Thymus (tissue), 11 donors: ENCODE data around the gene NDUFA1. TPM values are rescaled to one million over a fixed set of nuclear protein-coding genes. Genes with fewer than 3 reads are reported as not detected.
A peak's percentile ranks its signal among the peaks of the same experiment; 100 is the strongest.
"Not testable (repeated sequence)": the region's sequence is repeated elsewhere in the genome, so short reads cannot be mapped to it uniquely, and the experiment has no call there.

Experiments
- DNase-seq, 9 donors: peaks; one replicate each; pipeline ENCODE4 v3.0.0-alpha.2; 2013; ENCODE audit warnings: low spot score in 9 of 9, low read depth in 6 of 9, missing footprints in 1 of 9
- H3K27ac ChIP-seq, 2 donors: one replicate each; pipeline ENCODE4 v1.5.1; 2013; ENCODE audit warnings: control low read depth in 1 of 2, low read depth in 1 of 2, low read length in 1 of 2, mild to moderate bottlenecking in 1 of 2, moderate library complexity in 1 of 2
- H3K27me3 ChIP-seq, 2 donors: one replicate each; pipeline ENCODE4 v1.5.1; 2013; ENCODE audit warnings: low read length in 1 of 2; ENCODE audit not compliant: control insufficient read depth in 2 of 2, insufficient read depth in 1 of 2
- H3K36me3 ChIP-seq, 2 donors: one replicate each; pipeline ENCODE4 v1.5.1; 2013; ENCODE audit warnings: low read length in 1 of 2, mild to moderate bottlenecking in 1 of 2, moderate library complexity in 1 of 2; ENCODE audit not compliant: control insufficient read depth in 2 of 2, insufficient read depth in 2 of 2
- H3K4me1 ChIP-seq, 2 donors: one replicate each; pipeline ENCODE4 v1.5.1; 2013; ENCODE audit warnings: low read length in 2 of 2; ENCODE audit not compliant: control insufficient read depth in 2 of 2, insufficient read depth in 2 of 2
- H3K4me3 ChIP-seq, 2 donors: one replicate each; pipeline ENCODE4 v1.5.1; 2013; ENCODE audit warnings: low read length in 2 of 2, control low read depth in 1 of 2, mild to moderate bottlenecking in 1 of 2
- H3K9me3 ChIP-seq, 2 donors: one replicate each; pipeline ENCODE4 v1.5.1; 2013; ENCODE audit warnings: low read length in 1 of 2, mild to moderate bottlenecking in 1 of 2; ENCODE audit not compliant: control insufficient read depth in 2 of 2, insufficient read depth in 1 of 2
- WGBS: extraction: QIAGEN DNeasy Blood & Tissue Kit; methylation state at CpG from one replicate; pipeline ENCODE4 v1.1.7; 2013; 5-methylcytosine and 5-hydroxymethylcytosine counted together
- polyA plus RNA-seq: library from polyadenylated mRNA; stranded (reverse); fragments of 200-250 nt; gene quantifications from one replicate; pipeline ENCODE4 v1.2.3, GENCODE V29; 2013
- total RNA-seq: library from RNA; stranded (reverse); fragments of 120-200 nt; gene quantifications from one replicate; pipeline ENCODE4 v1.2.4, GENCODE V29; 2013
- donor health status: healthy.

NDUFA1 gene
- total and polyA plus RNA-seq, 2 donors = 120 to 208 TPM

DNA sequence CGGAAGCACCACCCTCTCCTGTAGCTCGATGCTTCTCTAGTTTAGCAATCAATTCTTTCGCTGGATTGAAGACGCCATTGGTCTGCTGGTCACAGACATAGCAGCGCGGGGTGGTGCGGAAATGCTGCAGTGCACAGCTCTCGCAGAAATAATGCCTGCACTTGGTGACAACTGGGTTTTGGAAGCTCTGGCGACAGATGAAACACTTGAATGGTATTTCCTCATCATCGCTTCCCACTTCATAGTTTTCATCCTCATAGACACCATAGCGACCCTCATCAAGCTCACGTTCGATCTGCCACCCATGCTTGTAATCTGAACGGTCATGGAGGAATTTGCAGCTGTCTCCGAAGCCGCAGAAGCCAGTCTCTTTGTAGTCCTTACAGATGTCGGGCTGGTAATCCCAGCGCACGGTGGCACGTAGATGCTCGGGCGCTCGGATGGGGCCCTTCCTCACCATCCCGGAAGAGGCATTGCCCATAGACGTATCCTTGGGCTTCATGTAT, 953 bp upstream of the NDUFA1 start:
- Histone ChIP-seq H3K9me3 (peaks cover 0 to 2% of the 10 kb centered on the region in 2 donors), H3K27me3 (no peaks in the 10 kb centered on the region), H3K4me3 (peak overlapping the region; percentile 74 to 78), H3K36me3 (peaks cover 0 to under 1% of the 10 kb centered on the region in 2 donors), H3K27ac (peak overlapping the region; percentile 97 to 98), H3K4me1 (peaks cover 3 to 4% of the 10 kb centered on the region in 2 donors)
- peak in 5 of 9 donors; percentile 11 to 62 (median 23) for DNase-seq
- WGBS = under 1% methylated on average over 25 of the region's 25 CpGs

DNA sequence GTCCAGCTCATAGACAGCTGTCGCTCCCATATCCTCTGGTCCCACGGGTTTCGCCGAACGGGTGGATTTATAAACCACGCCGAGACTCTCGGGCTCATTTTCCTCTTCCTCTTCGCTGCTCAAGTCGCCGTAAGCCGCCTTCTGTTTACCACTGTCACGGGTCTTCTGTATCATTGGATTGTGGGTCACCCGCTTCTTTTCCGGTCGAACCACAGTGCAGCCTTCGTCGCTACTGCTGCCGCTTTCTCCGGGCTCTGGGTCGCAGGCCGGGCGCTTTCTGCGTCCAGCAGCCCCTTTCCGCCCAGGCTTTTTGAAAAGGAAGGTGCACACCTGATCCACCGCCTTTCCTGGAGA, 410 bp upstream of the NDUFA1 start:
- DNase-seq = peak in 3 of 9 donors; percentile 31 to 36 (median 35)
- Histone ChIP-seq H3K27ac (peak overlapping the region; percentile 97 to 98), H3K4me1 (peaks cover 3 to 4% of the 10 kb centered on the region in 2 donors), H3K27me3 (no peaks in the 10 kb centered on the region), H3K4me3 (peak overlapping the region; percentile 74 to 78), H3K36me3 (peaks cover 0 to 5% of the 10 kb centered on the region in 2 donors), H3K9me3 (peaks cover 0 to 2% of the 10 kb centered on the region in 2 donors)
- WGBS = under 1% methylated on average over 26 of the region's 26 CpGs

DNA sequence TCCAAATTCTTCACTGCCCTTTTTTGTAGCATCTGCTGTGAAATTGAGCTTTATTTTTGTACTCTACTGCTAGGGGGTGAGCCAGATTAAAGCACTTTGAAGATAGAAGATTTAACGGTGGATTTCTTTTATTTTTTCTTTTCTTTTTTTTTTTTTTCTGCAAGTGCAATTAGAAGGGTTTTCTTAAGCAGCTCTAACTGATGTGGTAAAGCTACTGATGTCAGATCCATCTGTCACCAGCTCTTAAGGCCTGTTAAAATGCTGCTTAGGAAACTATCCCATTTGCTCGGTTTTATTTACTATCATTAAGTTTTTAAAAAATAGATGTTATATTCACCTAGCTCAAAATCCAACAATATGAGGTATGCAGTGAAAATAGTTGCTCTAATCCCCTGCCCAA, 7.1 kb downstream of the NDUFA1 start:
- Histone ChIP-seq H3K36me3 (peaks cover 0 to 5% of the 10 kb centered on the region in 2 donors), H3K27me3 (no peaks in the 10 kb centered on the region), H3K4me3 (no peak overlapping the region), H3K9me3 (no peaks in the 10 kb centered on the region), H3K27ac (no peak overlapping the region), H3K4me1 (peaks cover 0 to 9% of the 10 kb centered on the region in 2 donors)
- DNase-seq = peak in 1 of 9 donors; percentile 8
- WGBS = 14% methylated on average over 2 of the region's 2 CpGs

DNA sequence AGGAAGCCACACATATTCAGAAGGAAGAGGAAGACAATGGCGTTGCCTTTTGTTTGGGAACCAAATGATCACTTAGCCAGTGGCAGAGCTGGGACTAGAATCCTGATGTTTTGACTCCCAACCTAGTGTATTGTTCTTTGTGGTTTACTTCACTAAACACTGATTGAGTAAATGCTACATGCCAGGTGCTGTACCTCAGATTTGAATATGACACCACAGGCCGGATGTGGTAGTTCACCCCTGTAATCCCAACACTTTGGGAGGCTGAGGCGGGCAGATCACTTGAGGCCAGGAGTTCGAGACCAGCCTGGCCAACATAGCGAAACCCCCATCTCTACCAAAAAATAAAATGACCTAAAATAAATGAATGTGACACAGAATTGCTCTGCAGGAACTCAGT, 8.4 kb downstream of the NDUFA1 start:
- Histone ChIP-seq H3K27ac (no peak overlapping the region), H3K4me3 (no peak overlapping the region), H3K27me3 (no peaks in the 10 kb centered on the region), H3K4me1 (peaks cover 0 to 9% of the 10 kb centered on the region in 2 donors), H3K9me3 (no peaks in the 10 kb centered on the region), H3K36me3 (peaks cover 0 to 5% of the 10 kb centered on the region in 2 donors)
- no peak for DNase-seq
- WGBS = 90% methylated on average over 5 of the region's 5 CpGs

DNA sequence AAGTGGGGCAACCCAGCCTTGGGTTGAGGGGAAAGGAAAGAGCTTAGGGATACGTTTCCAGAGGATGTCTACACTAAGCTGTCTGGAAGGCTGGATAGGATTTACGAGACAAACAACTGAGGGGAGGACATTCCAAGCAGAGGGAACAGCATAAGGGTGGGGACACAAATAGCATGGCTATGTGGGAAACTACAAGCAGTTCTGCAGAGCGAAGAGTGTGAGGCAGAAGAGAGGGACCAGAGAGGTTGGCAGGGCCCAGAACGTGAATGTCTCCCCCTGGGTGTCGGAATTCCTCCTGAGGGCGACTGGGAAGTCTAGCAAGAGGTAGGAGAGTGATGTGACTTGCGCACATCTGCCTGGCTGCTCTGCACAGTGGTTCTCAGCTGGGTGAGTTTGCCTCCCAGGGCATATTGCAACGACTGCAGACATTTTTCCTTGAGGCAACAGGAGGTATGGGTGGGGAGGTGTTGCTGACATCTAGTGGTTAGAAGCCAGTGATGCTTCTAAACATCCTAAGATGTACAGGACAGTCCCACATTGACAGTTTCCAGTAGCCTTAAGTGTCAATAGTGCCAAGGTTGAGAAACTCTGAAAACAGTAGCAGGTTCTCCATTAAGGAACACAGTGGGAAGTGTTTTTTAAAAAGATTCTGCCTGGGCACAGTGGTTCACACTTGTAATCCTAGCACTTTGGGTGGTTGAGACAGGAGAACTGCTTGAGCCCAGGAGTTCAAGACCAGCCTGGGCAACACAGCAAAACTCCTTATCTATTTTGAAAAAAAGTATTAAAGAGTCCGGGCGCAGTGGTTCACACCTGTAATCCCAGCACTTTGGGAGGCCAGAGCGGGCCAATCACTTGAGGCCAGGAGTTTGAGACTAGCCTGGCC, 9.2 kb downstream of the NDUFA1 start:
- H3K36me3 ChIP-seq = peaks cover 0 to 4% of the 10 kb centered on the region in 2 donors
- 85% methylated on average over 11 of the region's 11 CpGs for WGBS
- peak in 6 of 9 donors; percentile 11 to 72 (median 38) for DNase-seq
- peaks cover 0 to 9% of the 10 kb centered on the region in 2 donors for H3K4me1 ChIP-seq
- H3K9me3 ChIP-seq = no peaks in the 10 kb centered on the region
- H3K27ac ChIP-seq = no peak overlapping the region
- H3K4me3 ChIP-seq = no peak overlapping the region
- no peaks in the 10 kb centered on the region for H3K27me3 ChIP-seq

DNA sequence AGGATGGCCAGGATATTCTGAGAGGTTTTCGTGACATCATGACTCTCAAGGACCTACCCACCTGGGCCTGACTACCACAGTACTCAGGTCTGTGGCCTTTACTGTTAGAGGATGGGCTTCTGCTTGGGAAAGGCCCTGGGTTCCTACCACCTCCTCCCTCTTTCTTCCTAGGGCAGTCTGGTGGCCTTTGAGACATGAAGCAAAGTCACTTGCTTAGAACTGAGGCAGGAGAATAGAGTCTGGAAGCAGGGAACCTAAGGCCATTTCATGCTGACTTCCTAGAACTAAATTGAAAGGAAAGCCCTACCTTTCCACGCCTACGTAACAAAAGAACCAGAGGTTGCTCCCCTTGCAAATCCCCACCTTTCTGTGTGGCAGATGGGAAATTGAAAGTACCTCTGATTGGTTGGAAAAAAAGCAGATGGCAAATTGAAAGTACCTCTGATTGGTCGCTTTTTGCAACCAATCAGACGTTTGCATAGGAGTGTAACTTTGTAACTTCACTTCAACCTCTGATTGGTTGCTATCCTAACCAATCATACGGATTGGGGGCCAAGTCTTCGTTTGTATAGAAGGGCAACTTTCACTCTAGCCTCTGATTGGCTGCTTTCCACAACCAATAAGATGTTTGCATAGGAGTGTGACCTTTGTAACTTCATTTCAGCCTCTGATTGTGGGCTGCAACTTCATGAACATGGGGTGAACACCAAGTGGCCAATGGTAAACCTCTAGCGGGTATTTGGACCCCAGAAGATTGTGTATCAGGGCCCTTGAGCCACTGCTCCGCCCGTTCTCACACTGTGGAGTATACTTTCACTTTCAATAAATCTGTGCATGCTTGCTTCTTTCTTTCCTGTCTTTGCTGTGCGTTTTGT, 14.2 kb downstream of the NDUFA1 start:
- Histone ChIP-seq H3K27ac (no peak overlapping the region), H3K36me3 (no peaks in the 10 kb centered on the region), H3K9me3 (peaks cover 0 to 3% of the 10 kb centered on the region in 2 donors), H3K4me3 (no peak overlapping the region), H3K27me3 (peaks cover 0 to 20% of the 10 kb centered on the region in 2 donors), H3K4me1 (no peaks in the 10 kb centered on the region)
- no peak for DNase-seq
- WGBS = 92% methylated on average over 11 of the region's 11 CpGs

DNA sequence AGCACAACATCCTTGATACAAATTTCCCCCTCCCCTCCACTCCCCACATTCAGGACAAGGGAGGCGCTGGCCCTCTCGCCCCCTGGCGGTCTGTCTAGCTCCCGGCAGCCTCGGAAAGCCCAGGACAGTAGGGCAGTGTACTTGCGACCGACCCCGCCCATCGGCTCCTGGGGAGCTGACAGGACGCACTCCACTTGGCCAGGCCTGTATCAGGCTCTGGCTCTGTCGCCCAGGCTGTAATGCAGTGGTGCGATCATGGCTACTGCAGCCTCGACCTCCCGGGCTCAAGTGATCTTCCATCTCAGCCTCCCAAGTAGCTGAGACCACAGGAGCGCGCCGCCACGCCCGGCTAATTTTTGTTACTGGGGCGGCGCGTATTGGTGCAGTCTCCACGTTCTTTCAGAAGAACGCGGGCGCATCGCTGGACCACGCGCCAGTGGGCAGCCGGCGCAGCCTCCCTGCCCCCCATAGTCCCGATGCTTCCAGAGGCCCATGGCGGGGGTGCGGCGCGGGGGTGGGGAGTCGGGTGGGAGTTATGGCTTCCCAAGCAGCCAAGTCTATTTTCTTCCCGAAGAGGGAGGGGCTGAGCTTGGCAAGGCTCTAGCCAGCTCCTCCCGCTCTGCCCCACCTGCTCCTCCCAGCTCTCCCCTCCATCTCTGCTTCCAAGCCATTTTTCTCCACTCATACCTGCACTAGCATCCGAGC, 16.2 kb downstream of the NDUFA1 start:
- Histone ChIP-seq H3K4me1 (no peaks in the 10 kb centered on the region), H3K4me3 (no peak overlapping the region), H3K36me3 (no peaks in the 10 kb centered on the region), H3K27ac (no peak overlapping the region), H3K27me3 (peaks cover 0 to 20% of the 10 kb centered on the region in 2 donors), H3K9me3 (peaks cover 0 to 3% of the 10 kb centered on the region in 2 donors)
- WGBS = 13% methylated on average over 40 of the region's 40 CpGs
- peak in 4 of 9 donors; percentile 3 to 53 (median 32) for DNase-seq

DNA sequence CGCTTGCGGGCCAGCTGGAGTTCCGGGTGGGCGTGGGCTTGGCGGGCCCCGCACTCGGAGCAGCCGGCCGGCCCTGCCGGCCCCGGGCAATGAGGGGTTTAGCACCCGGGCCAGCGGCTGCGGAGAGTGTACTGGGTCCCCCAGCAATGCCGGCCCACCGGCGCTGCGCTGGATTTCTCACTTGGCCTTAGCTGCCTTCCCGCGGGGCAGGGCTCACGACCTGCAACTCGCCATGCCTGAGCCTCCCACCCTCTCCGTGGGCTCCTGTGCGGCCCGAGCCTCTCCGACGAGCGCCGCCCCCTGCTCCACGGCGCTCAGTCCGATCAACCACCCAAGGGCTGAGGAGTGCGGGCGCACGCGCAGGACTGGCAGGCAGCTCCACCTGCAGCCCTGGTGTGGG, 19.0 kb downstream of the NDUFA1 start:
- DNase-seq, H3K4me3 ChIP-seq, H3K27ac ChIP-seq, H3K4me1 ChIP-seq, H3K9me3 ChIP-seq, H3K36me3 ChIP-seq: not testable (repeated sequence)
- peaks cover 0 to 20% of the 10 kb centered on the region in 2 donors for H3K27me3 ChIP-seq
- WGBS = 90% methylated on average over 29 of the region's 36 CpGs
